Left renal cortex interstitium (tissue), 4 donors: ENCODE data around the gene DNAJA4. TPM values are rescaled to one million over a fixed set of nuclear protein-coding genes. Genes with fewer than 3 reads are reported as not detected.

Experiments used
- DNase-seq, 4 donors: peaks; one replicate each; pipeline ENCODE4 v3.0.0-alpha.2; 2013; ENCODE audit warnings: low read depth in 4 of 4, low spot score in 2 of 4, missing footprints in 1 of 4
- polyA plus RNA-seq, 4 donors: library from polyadenylated mRNA; unstranded; fragments of 120-200 nt; gene quantifications; one replicate each; pipeline ENCODE4 v1.2.1, GENCODE V29; 2013; ENCODE audit not compliant: insufficient read length in 4 of 4

DNAJA4 gene
- polyA plus RNA-seq, 4 donors: 18.6 to 34.8 (median 26.6) TPM

DNA sequence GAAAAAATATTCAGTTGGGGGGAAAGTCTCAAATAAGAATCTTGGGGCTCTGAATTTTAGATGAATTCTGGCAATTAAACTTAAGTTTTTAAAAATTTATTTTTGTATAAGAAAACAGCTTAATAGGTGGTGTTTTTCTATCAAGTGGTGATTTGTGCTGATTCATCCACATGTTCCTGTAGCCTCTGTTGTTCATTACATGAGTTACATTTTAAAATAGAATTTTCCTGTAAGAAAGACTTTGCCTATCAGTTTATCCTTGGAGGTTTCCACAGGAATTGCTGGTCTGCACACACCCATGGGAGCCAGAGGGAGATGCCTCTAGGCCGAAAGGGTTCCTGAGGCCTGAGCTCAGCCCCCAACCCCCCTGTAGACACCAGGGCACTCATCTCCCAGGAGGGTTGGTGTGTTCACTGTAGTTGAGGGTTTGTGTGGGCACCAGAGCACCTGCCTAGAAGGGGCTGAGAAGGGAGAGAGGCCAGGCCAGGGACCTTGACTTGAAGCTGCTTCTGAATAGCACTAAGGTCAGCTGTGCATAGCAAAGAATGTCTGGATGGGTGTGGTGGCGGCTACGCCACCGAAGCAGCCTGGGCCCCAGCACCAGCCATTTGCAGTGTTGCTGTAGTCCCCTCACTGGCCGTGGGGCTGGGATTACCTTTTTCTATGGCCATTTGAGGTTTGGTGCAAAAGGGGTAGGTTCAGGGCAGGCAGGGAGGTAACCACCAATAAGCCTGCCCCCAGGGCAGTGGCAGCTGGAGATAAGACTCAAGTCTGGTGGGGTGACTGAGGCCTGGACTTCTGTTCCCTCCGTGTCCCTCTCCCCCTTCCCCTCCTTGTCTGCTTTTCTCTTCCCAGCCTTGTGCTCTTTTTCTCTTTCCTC is 11.9 kb downstream of the DNAJA4 start:
- DNase-seq: no peak

DNA sequence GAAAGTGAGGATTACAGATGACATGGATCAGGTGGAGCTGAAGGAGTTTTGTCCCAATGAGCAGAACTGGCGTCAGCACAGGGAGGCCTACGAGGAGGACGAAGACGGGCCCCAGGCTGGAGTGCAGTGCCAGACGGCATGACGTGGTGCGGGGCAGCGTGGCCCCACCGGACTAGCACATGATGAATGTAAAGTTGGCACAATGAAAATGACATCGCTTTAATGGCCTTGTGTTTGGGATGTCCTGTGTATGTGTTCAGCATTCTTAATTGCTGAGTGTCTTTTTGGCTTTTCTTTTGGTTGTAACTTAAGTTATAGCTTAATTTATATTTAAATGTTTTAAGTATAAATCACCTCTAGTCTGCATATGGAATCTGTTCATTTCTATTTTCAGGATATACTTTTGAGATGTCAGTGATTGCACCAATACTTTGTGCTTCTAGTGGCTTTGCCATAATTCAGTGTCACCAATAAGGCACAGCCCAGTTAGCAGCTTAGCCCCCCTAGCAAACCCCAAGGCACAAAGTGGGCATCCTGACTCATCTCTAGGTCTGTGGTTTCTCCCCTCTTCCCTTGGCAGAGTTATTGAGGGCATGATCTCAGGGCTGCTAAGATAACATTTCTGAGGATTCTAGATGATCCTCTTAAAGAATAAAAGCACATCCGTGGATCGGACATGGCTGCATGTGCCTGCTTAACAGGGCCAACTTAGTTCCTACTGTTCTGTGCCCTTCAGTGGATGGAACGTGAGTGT is 16.1 kb downstream of the DNAJA4 start:
- no peak for DNase-seq

DNA sequence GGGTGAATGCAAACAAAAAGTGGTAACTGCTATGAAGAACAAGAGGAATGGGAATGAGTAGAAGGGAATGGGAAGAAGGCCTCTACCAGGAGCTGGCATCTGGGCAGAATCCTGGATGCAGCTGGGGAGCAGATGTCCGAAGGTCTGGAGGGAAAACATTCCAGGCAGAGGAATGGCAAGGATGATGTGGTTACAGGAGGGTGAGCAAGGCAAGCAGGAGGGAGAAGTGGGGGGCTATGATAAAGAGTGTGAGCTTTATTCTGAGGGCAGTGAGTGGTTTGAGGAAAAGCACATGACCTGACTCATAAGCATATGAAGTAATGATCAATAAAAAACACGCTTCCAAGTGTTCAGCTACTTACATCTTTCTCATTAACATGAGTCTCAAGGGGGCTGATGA is 18.0 kb downstream of the DNAJA4 start:
- DNase-seq: no peak

DNA sequence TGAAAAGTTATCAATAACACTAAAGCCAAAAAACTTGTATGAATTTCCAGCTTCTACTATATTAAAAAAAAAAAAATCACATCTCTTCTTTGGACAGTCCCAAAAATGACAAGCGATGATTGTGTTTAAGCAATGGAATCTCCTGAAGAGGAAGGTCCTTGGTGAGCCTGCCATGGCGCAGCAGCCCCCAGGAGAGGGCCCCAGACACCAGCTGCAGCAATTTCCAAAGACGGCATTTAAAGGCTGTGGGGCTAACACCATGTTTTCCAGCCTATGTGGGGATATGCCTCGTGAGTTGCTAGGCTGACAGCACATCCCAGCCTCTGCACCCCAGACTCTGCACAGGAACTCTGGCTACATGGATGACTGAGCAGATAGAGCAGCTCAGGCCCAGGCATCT is 20.4 kb downstream of the DNAJA4 start:
- no peak for DNase-seq

DNA sequence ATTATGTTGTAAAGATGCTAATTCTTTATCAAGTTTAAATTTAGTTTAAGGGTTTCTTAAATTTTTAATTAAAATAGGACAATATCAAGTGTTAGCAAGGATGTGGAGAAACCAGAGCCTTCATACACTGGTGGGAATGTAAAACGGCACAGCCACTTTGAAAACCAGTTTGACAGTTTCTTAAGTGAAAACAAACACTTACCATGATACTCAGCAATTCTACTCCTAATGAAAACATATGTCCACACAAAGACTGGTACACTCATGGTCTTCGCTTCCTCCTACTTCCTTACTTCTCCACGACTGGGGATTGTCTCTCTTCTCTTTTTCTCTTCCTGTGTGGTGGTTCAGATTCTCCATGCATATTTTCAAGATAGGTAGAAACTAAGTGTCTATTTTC is 25.9 kb downstream of the DNAJA4 start:
- no peak for DNase-seq

DNA sequence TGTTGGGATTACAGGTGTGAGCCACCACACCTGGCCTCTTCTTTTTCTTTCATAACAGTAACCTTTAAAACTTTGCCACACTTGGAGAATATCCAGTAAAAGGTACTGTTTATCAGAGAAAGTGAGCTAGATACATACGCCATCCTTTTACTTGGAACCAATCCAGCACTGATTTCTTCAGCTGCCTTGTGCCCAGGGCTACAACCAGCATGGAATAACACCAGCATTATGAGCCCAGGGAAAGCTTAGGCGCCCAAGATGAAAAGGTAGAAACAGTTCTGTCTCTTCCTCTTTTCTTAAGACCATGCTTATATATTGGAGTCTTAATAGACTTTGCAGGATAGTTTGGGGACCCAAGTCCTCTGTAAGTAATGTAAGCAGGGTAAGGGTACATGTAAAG is 26.7 kb downstream of the DNAJA4 start:
- DNase-seq: no peak

DNA sequence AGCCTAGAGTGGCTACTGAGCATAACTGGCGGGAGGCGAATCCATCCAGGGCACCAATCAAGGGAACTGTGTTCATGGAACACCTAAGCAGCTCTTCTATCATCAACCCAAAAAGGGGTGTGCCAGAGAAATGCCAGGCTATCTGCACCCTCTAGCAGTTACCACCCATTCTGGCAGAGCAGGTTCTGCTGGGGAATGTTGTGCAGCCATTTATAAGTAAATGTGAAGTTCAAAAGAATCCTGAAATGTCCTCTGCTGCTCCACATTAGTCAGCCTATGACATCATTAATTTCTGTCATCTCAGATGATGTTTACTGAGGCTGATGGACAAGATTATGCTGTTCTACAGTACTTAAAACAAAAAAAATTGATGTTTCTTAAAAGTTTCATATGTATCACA is 27.3 kb downstream of the DNAJA4 start:
- DNase-seq: no peak

DNA sequence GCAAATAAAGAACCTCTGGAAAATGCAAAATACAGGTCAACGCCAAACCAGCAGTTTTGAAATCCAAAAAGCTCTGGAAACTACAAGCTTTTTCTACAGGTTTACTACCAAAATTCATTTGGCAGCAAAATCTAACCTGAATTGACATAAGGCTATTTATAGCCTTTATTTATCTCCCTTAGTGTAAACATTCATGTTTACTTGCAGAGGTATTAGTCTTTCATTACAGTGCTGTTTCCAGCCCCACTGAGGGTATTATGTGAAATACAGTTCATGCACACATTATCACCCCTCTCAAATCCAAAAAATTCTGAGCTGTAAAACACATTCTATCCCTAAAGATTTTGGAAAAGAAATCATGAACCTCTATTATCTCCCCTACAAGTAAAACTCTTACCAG is 27.9 kb downstream of the DNAJA4 start:
- no peak for DNase-seq

DNA sequence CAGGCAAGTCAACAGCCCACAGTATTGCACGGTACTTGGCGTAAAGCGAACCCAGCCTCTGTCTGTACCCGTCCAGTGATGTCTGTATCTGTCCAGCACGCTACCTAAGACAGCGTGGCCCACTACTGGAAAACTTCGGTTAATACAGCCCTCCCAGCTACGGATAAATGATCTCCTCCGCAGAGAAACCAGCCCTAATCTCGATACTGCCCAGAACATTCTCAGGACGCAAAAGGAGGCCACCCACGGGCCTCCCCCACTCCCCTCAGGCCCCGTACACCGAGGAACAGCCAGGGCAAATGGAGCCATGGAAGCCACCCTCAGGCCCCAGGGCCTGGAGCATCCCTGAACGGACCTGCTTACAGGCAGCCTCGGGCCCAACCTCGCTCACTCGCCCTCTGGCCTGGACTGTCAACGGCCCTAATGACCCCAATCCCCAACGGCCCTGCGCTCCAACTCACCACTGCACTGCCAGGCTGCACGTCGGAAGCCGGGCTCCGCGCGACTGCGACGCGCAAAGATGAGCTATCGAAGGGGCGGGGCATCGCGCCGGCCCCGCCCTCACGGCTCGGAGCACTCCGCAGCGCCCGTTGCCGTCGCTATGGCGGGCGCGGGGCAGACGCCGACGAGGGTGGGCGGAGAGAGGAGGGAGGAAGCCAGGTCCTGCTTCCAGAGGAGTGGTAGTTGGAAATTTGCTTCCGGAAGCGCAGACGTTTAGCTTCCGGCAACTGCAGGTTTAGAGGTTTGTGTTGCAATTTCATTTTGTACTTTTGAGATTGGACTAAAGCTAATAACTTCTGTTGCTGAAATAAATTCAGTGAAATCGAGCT is 35.0 kb downstream of the DNAJA4 start, which contains the start of gene SKIC8:
SKIC8 (minus strand) TSS at position 509 of the 830 bp plus-strand sequence. CDS start 3,923 bp downstream, outside the sequence.
- peak; percentile 81 to 91 (median 84) for DNase-seq

DNA sequence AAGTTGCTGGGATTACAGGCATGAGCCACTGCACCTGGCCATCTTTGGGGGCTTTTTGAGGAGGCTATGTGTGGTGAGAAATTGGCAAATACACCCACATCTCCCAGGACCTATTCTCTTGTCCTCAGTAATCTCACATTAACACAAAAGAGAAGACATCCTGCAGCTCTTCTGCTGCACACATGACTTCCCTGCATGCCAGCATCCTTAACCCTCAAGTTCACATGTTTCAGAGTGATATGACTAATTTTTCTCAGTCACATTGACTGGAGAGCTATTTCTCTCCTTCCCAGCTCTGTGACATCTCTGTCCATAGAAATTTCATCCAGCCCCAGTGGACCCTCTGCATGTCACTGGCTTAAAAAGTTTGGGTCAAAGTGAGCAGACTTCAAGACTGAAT is 37.0 kb downstream of the DNAJA4 start:
- DNase-seq: no peak

DNA sequence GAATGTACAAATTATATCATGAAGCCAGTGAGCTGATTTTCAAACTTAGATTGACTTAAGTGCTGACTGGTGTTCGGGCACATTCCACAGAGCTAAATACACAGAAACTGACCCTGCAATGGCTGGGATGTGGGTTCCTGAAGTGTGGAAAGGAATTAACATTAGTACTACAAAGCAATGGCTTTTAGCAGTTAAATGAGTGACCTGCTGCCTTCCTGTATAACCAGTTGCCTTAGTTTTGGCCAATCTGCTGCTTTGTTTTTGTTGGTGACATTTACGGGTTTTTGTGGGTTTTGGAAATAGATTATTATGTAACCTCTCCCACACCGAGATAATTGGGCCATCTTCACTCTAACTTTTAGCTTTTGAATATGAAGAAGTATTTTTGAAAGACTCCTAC is 37.5 kb downstream of the DNAJA4 start:
- no peak for DNase-seq

DNA sequence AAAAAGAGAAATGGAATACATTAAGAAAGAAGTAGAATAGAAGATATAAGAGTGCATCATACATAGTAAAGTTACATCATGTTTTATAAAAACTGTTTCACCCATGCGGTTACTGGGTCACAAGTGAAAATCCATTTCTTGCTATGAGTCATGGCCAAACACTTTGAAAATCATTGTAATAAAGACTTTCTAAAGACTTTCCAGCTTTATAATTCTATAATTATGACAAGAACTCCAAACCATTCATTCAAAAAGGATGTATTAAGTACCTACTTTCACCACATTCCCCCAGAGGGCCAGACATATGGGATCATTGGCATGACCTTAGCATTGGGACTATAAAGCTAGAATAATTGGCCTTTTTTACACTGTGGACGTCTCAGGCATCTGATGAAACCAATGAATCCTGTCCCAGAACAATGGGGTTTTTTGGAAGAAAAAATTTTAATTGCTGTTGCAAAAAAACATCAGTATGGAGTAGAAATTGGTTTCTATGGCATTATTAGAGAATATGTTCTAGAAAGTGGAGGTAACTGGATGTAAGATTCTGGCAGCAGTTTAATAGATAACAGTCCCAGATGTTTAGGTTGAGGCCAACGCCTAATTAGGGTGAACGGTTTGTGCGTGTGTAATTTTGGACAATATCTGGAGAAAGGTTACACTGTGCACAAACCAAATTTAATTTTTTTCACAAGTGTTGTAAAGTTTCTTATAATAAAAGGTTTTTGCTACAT is 38.4 kb downstream of the DNAJA4 start:
- no peak for DNase-seq

DNA sequence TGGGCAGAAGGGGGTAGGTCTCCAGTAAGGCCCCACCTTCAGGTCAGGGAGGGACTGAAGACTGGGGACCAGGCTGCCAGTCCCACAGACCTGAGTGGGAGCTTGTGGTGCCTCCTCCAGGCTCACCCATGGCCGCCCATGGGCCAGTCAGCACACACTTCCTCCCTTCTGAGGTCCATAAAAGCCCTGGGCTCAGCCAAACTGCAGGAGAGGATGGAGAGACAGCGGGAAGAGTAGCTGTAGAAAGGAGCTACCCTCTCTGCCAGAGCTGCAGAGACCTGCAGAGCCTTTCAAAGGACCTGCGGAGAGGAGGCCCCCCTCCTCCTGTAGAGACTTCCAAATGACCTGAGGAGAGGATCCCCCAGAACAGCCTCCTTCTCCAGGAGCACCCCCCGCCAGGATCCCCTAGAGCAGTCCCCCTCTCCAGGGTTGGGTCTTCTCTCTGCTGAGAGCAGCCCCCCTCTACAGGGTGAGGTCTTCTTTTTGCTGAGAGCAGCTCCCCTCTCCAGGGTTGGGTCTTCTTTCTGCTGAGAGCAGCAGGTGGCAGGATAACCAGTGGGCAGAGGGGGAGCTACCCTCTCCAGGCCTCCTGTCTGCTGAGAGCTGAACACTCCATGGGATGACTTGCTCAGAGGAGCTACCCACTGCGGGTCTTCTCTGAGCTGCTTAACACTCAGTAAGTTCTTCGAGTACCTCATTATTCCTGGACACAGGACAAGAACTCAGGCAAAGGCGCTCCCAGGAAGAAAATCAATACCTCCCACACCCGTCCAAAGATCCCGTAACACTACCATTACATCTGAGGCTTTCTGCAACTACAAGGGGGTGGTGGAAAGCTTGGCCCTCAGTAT is 40.1 kb downstream of the DNAJA4 start:
- no peak for DNase-seq

DNA sequence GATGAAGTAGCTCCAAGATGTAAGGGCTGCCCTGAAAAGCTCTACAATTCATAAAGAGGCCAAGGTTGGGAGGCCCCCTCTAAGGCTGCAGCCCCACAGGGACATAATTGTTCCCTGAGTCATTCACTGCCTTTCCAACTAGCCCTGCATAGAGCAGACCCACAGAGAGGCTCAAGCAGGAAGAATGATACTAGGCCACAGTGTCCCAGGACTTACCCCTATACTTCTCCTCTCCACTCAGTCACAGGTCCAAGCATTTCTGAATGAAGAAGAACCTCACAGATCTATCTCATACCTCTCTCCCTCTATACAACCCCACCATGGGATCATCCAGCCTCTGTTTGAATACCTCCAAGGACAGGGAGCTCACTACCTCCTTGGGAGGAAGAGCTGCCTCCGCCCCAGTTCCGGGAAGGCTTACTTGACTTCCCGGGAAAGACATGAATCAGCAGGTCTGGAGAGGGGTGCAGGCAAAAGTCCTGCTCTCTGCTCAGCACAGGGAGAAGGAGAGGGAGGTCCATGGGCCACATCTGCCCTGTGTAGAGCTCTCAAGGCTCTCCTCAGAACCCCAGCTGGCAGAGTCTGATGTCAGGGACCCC is 41.9 kb downstream of the DNAJA4 start:
- no peak for DNase-seq

DNA sequence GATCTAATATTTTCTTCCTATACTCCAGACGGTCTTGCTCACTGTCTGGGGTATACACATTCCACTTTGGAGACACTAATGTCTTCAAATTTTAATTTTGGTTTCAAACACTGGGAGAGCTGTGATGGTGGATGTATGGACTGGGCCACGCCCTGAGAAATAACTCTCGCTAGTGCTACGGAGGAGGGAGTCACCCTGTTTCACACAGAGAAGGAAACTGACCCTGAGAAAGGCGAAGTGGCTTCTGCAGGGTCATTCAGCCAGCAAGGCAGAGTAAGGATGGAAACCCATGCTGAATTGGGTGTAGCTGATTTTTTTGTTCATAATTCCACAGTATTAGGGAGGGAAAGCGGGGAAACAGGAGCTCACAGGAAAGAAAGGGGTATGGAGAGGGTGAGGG is 43.6 kb downstream of the DNAJA4 start:
- no peak for DNase-seq

DNA sequence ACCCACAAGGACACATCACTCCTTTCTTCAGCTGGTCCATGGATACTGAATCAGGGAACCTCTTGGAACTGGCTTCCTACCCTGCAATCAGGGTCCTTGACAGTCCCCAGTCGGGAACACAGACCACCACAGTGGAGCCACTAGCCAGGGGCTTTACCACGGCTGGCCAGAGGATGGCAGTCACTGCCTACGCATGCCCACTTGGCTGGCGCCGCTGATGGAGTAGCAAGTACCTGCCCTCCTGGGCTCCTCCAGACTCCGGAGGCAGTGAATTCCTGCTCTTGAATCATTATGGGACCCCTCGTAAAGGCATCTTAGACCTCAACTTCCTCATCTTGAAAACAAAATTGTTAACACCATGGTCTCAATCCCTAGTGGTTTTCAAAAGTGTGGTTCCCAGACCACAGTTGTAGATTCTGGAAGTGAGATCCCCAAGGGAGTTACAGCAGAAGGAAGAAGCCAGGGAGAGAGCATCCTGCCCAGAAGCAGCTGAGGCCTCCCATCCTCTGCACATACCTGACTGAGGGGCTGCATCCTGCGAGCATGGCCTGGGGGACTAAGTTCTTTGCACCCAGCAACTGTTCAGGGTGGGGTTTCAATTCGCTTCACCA is 44.2 kb downstream of the DNAJA4 start:
- peak in 2 of 4 donors; percentile 23 to 56 for DNase-seq

DNA sequence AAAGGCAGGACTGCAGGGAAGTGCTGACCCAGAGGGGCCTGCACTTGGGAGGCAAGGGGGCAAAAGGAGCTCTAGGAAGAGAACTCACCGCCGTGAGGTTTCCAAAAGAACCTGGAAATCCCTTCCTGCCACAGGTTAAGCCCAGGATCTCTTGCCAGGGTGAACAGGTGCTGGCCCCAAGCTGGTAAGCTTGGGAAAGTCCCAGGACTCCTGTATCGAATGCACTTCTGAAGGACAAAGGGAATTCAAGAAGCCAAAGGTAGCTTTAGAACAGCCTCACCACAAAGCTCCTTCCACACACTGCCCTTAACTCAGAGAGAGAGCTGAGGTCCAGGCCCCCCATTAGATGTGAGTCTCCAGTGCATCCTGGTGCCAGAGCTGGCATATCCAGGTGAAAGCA is 46.9 kb downstream of the DNAJA4 start:
- DNase-seq: no peak

DNA sequence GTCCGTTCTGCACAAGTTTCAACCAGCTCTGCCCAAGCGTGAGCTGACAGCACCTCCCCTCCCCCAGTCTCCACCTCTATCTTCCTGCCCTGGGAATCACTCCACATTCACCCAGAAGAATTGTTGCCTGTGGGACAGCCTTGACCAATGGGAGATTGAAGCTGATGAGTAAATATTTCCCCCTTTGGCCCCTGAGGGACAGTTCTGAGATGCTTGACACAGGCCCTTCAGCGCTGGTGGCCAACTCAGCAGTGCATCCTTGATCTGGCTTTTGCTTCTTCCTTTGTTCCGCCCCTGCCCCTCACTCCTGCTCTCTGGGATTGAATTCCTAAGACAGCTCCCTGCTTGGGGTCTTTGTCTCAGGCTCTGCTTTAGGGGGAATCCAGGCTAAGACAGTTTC is 48.2 kb downstream of the DNAJA4 start:
- no peak for DNase-seq

DNA sequence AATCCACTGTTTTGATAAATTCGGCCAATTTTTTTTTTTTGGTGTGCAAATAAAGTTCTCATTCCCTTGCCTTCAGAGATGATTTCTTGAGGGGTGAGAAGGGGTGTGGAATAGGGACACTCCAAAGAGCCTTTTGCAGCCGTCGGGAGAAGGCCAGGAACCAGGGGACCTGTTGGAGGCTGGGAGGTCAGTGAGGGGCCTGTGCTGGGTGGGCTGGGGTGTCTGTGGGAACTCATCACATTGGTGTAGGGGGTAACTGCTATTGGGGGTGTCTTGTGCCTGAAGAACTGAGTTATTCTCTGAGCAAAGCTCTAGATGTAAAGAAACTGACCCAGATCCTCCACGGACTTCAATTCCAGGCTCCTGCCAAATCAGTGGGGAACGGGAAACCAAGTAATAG is 48.6 kb downstream of the DNAJA4 start:
- DNase-seq: no peak
